ENCODE measurements around the gene PTPRN. TPM values are rescaled to one million over a fixed set of nuclear protein-coding genes. Genes with fewer than 3 reads are reported as not detected.

The PTPRN gene
- total RNA-seq, 1 experiment from 2014 or later, result not detected

DNA sequence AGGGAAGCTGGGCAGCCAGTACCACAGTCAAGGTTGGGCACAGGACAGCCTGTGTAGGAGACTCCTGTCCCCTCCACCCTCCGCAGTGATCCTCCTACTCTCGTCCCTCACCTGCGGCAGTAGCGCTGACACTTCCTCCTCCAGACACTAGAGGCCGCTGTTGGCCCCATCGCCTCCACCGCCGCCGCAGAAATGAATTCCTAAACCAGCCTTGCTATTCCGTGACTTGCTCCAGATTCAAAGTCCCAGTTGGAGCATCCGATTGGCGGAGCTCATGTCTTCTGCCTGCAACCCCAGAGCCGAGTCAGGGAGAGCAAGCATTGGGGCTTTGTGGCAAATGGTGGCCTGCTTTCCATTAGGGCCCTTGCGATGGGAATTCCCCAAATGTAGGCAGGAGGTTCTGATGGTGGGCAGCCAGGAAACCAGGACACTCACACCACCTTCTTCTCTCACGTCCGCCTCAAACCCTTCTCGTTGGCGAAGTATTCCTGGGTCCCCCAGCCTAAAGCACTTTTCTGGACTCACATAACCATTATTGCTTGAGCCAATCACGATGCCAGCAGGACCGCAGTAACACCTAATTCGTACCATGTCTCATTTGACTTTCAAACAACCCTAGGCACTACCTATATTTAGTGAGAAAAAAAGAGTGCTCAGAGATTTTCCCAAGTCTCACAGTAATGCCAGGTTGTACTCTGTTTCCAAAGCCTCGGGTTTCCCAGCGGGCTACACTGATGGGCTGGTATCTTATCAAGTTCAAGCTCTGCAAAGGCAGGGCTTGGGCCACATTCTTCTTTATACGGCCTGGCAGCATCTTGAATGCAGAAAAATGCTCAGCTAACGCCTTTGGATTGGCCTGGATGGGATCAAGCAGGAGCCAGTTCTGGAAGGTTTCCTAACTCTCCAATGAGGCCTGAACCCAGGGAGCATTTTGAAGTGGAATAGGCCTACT lies 31.2 kb downstream of the PTPRN start:
- Histone ChIP-seq H3K4me1 (replicated peaks; ENCODE audit: insufficient read depth) (peaks cover 51% of the 10 kb centered on the region), H4K20me1 (ENCODE audit: insufficient read depth) (no peaks in the 10 kb centered on the region), H3K79me2 (ENCODE audit: low read depth) (0 out of 2 replicates have a peak, but pooled peaks cover 3% of the 10 kb centered on the region), H3K4me2 (peak overlapping the region; percentile 93), H3K27ac (peak overlapping the region; percentile 51), H3K9me3 (ENCODE audit: insufficient read depth, low read depth) (no peaks in the 10 kb centered on the region), H3K9me2 (ENCODE audit: insufficient read depth) (no peaks in the 10 kb centered on the region), H3K4me3 (peak overlapping the region; percentile 81; the same call in 1 of the 2 replicates), H3K27me3 (ENCODE audit: insufficient read depth, low read depth) (no peaks in the 10 kb centered on the region), H3F3A (ENCODE audit: insufficient read depth, low read depth) (peaks cover 38% of the 10 kb centered on the region), H3K36me3 (ENCODE audit: low read depth) (no peaks in the 10 kb centered on the region), H2AFZ (no peak overlapping the region)
- CTCF ChIA-PET, result interaction anchor here (0.6 to 2.3 kb wide), 3 partner anchors 17 to 705 kb away, joined by 4 to 13 read pairs (median 6); no protein-coding TSS in a partner anchor
- intact Hi-C loops (cut with micrococcal nuclease; ENCODE audit: unreplicated experiment), result loop anchor here (2.0 to 10.0 kb wide), 2 partner anchors 71 to 383 kb away; partner anchors contain the start of gene ZFAND2B
- TF ChIP-seq, protein P1, sequence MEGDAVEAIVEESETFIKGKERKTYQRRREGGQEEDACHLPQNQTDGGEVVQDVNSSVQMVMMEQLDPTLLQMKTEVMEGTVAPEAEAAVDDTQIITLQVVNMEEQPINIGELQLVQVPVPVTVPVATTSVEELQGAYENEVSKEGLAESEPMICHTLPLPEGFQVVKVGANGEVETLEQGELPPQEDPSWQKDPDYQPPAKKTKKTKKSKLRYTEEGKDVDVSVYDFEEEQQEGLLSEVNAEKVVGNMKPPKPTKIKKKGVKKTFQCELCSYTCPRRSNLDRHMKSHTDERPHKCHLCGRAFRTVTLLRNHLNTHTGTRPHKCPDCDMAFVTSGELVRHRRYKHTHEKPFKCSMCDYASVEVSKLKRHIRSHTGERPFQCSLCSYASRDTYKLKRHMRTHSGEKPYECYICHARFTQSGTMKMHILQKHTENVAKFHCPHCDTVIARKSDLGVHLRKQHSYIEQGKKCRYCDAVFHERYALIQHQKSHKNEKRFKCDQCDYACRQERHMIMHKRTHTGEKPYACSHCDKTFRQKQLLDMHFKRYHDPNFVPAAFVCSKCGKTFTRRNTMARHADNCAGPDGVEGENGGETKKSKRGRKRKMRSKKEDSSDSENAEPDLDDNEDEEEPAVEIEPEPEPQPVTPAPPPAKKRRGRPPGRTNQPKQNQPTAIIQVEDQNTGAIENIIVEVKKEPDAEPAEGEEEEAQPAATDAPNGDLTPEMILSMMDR (conservative IDR thresholded peaks at IDR 0.05), result peak; percentile 96
- TF ChIP-seq EZH2 (IDR thresholded peaks at IDR 0.05; ENCODE audit: low read depth), result no peak
- peak; percentile 60 to 82 for DNase-seq
- BruUV-seq (replicated peaks), result no TSS peak
- POLR2A ChIA-PET (ENCODE audit: unreplicated experiment), result interaction anchor here (0.5 to 1.2 kb wide), 5 partner anchors 23 to 59 kb away, joined by 3 to 15 read pairs (median 4); no protein-coding TSS in a partner anchor

DNA sequence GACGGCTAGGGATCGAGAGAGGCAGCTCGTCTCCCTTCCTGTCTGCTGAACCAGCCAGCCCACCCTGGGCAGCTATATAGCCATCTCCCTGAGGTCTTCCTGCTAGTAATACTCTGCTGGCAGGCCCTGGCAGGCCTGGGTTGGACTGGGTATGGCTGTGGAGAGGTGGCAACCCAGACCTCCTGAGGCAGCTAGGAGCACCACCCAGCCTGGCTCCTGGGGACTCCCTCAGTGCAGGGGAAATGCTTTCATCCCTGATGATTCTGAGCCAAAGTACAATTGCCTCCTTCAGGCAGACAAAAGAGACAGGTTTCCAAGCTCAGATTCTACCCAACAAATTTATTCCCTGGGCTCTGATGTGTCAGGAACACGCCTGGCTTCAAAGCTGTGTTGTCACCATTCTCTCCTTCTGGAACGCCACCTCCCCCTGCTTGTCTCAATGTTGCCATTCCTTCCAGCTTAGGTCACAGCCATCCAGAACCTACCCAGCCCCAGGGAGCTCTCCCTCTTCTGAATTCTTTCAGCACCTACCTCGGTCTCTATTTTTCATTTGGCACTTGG lies 34.8 kb downstream of the PTPRN start:
- Histone ChIP-seq H4K20me1 (ENCODE audit: insufficient read depth) (no peaks in the 10 kb centered on the region), H3K4me2 (peak overlapping the region; percentile 74), H3F3A (ENCODE audit: insufficient read depth, low read depth) (peaks cover 40% of the 10 kb centered on the region), H3K4me1 (replicated peaks; ENCODE audit: insufficient read depth) (peaks cover 49% of the 10 kb centered on the region), H3K36me3 (ENCODE audit: low read depth) (no peaks in the 10 kb centered on the region), H3K4me3 (peak overlapping the region; percentile 18; the same call in 1 of the 2 replicates), H3K9me2 (ENCODE audit: insufficient read depth) (no peaks in the 10 kb centered on the region), H3K79me2 (ENCODE audit: low read depth) (no peaks in the 10 kb centered on the region), H2AFZ (no peak overlapping the region), H3K9me3 (ENCODE audit: insufficient read depth, low read depth) (no peaks in the 10 kb centered on the region), H3K27ac (peak overlapping the region; percentile 95), H3K27me3 (ENCODE audit: insufficient read depth, low read depth) (no peaks in the 10 kb centered on the region)
- BruUV-seq (replicated peaks), result TSS peak; percentile 86
- peak; percentile 82 to 90 for DNase-seq
- TF ChIP-seq, protein P1 (conservative IDR thresholded peaks at IDR 0.05), result no peak
- TF ChIP-seq EZH2 (IDR thresholded peaks at IDR 0.05; ENCODE audit: low read depth), result no peak
- ChIA-PET POLR2A (ENCODE audit: unreplicated experiment) (interaction anchor here (0.5 to 1.2 kb wide), 8 partner anchors 12 to 102 kb away, joined by 3 to 19 read pairs (median 8); partner anchors contain the start of genes ANKZF1, ATG9A and CNPPD1), CTCF (interaction anchor here (0.5 to 1.5 kb wide), 3 partner anchors 21 to 231 kb away, joined by 3 to 13 read pairs (median 5); no protein-coding TSS in a partner anchor)
- intact Hi-C loops (cut with micrococcal nuclease; ENCODE audit: unreplicated experiment), result loop anchor here (1.0 to 10.0 kb wide), 4 partner anchors 21 to 380 kb away; partner anchors contain the start of genes ABCB6, TUBA4A and TUBA4B

DNA sequence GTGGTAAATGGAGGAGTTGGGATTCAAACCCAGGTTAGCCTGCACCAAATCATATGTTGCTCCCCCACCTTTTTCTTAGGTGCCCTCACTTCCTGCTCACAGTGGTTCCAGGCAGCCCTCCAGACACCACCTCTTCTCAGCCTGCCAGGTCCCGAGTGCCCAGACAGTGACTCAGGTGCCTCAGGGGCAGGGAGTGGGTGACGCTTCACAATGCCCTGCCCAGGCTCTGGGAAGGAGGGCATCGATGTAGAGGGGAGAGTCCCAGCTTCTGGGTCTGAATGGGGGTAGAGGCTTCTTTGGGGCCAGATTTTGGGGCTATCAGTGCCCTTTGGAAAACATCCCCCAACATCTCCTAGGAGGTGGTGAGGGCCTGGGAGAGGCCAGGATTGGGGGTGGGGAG lies 35.3 kb downstream of the PTPRN start:
- Histone ChIP-seq H3K9me2 (ENCODE audit: insufficient read depth) (no peaks in the 10 kb centered on the region), H4K20me1 (ENCODE audit: insufficient read depth) (no peaks in the 10 kb centered on the region), H3K79me2 (ENCODE audit: low read depth) (no peaks in the 10 kb centered on the region), H3F3A (ENCODE audit: insufficient read depth, low read depth) (peaks cover 40% of the 10 kb centered on the region), H3K4me2 (peak overlapping the region; percentile 74), H3K27ac (peak overlapping the region; percentile 95), H3K9me3 (ENCODE audit: insufficient read depth, low read depth) (no peaks in the 10 kb centered on the region), H2AFZ (no peak overlapping the region), H3K27me3 (ENCODE audit: insufficient read depth, low read depth) (no peaks in the 10 kb centered on the region), H3K36me3 (ENCODE audit: low read depth) (no peaks in the 10 kb centered on the region), H3K4me3 (peak overlapping the region; percentile 18; the same call in 1 of the 2 replicates), H3K4me1 (replicated peaks; ENCODE audit: insufficient read depth) (peaks cover 49% of the 10 kb centered on the region)
- POLR2A ChIA-PET (ENCODE audit: unreplicated experiment), result interaction anchor here (0.6 to 1.2 kb wide), 6 partner anchors 19 to 534 kb away, joined by 3 to 27 read pairs (median 8); partner anchors contain the start of genes ANKZF1, ATG9A, CNPPD1 and TUBA4B
- intact Hi-C loops (cut with micrococcal nuclease; ENCODE audit: unreplicated experiment), result loop anchor here (1.0 to 10.0 kb wide), 4 partner anchors 21 to 379 kb away; partner anchors contain the start of genes ABCB6, TUBA4A and TUBA4B
- CTCF ChIA-PET, result interaction anchor here (0.5 to 1.5 kb wide), 4 partner anchors 21 to 878 kb away, joined by 3 to 13 read pairs (median 4); no protein-coding TSS in a partner anchor
- peak; percentile 88 to 91 for DNase-seq
- TF ChIP-seq EZH2 (IDR thresholded peaks at IDR 0.05; ENCODE audit: low read depth), result no peak
- TF ChIP-seq, protein P1 (conservative IDR thresholded peaks at IDR 0.05), result no peak
- BruUV-seq (replicated peaks), result no TSS peak
